MCF 10A (cell line): ENCODE measurements around the gene ISLR. TPM values are rescaled to one million over a fixed set of nuclear protein-coding genes. Genes with fewer than 3 reads are reported as not detected.

ENCODE experiments used
- BruUV-seq: library from RNA; stranded (reverse); fragments of 400-500 nt; replicated peaks from 2 replicates; lab custom pipeline; 2021; lab: Mats Ljungman, UMichigan
- CTCF ChIA-PET: fragments of 300-600 bp; sonication (Branson Sonifier 250); formaldehyde crosslinking; extraction: SDS; loops from one replicate; lab custom pipeline; 2021; ENCODE audit warnings: antibody characterized with exemption, inconsistent platforms; lab: Yijun Ruan, JAX
- POLR2A ChIA-PET: fragments of 300-600, 350-650 bp; sonication (Branson Sonifier 250); formaldehyde crosslinking; extraction: SDS; loops from one replicate; lab custom pipeline; 2020; ENCODE audit warnings: antibody characterized with exemption, inconsistent platforms; lab: Yijun Ruan, JAX
- DNase-seq: peaks from one replicate; pipeline ENCODE4 v3.0.0-alpha.2; 2018; ENCODE audit not compliant: unreplicated experiment
- H3K27ac Mint-ChIP-seq: one replicate; pipeline ENCODE4 v1.8.0; 2022; ENCODE audit warnings: mild to moderate bottlenecking, low read depth, mixed read lengths; ENCODE audit not compliant: unreplicated experiment
- H3K27me3 Mint-ChIP-seq: one replicate; pipeline ENCODE4 v1.8.0; 2022; ENCODE audit warnings: mixed read lengths; ENCODE audit not compliant: insufficient read depth, unreplicated experiment
- H3K36me3 Mint-ChIP-seq: one replicate; pipeline ENCODE4 v1.8.0; 2022; ENCODE audit warnings: mild to moderate bottlenecking, moderate library complexity, mixed read lengths; ENCODE audit not compliant: insufficient read depth, unreplicated experiment
- H3K4me1 Mint-ChIP-seq: one replicate; pipeline ENCODE4 v1.8.0; 2022; ENCODE audit warnings: mixed read lengths; ENCODE audit not compliant: insufficient read depth, unreplicated experiment
- H3K4me3 Mint-ChIP-seq: one replicate; pipeline ENCODE4 v1.8.0; 2022; ENCODE audit warnings: mild to moderate bottlenecking, moderate library complexity, mixed read lengths; ENCODE audit not compliant: unreplicated experiment
- H3K9me3 Mint-ChIP-seq: one replicate; pipeline ENCODE4 v1.8.0; 2022; ENCODE audit warnings: mixed read lengths; ENCODE audit not compliant: unreplicated experiment
- CTCF ChIP-seq: fragments of 200-600 bp; IDR thresholded peaks from one replicate; pipeline ENCODE4 v1.8.0; 2022; ENCODE audit warnings: antibody characterized with exemption, mild to moderate bottlenecking; ENCODE audit not compliant: unreplicated experiment
- intact Hi-C: fragments of 100-400 bp; cut with micrococcal nuclease; formaldehyde crosslinking; loops from 2 replicates; pipeline ENCODE4 v1.14.1; 2022
- total RNA-seq: library from RNA; stranded (reverse); gene quantifications from 2 replicates; pipeline ENCODE4 v1.2.3, GENCODE V29; 2022

Gene ISLR
- total RNA-seq, 1 experiment from 2014 or later, result not detected

DNA sequence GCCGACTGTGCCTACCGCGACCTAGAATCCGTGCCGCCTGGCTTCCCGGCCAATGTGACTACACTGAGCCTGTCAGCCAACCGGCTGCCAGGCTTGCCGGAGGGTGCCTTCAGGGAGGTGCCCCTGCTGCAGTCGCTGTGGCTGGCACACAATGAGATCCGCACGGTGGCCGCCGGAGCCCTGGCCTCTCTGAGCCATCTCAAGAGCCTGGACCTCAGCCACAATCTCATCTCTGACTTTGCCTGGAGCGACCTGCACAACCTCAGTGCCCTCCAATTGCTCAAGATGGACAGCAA, 1.4 kb downstream of the ISLR start:
- H3K36me3 Mint-ChIP-seq, result no peaks in the 10 kb centered on the region
- H3K4me1 Mint-ChIP-seq, result peaks cover 29% of the 10 kb centered on the region
- H3K27ac Mint-ChIP-seq, result no peak overlapping the region
- H3K4me3 Mint-ChIP-seq, result no peak overlapping the region
- no peak for TF ChIP-seq CTCF
- intact Hi-C loops, result no loop called here
- DNase-seq, result no peak
- BruUV-seq, result no TSS peak
- no peaks in the 10 kb centered on the region for H3K9me3 Mint-ChIP-seq
- ChIA-PET POLR2A (no interaction called here), CTCF (no interaction called here)
- no peaks in the 10 kb centered on the region for H3K27me3 Mint-ChIP-seq

- no peak for TF ChIP-seq CTCF
- no peak overlapping the region for H3K27ac Mint-ChIP-seq
- no TSS peak for BruUV-seq
- H3K9me3 Mint-ChIP-seq, result no peaks in the 10 kb centered on the region
- no peaks in the 10 kb centered on the region for H3K36me3 Mint-ChIP-seq
- peaks cover 35% of the 10 kb centered on the region for H3K4me1 Mint-ChIP-seq
- H3K27me3 Mint-ChIP-seq, result no peaks in the 10 kb centered on the region
- intact Hi-C loops, result no loop called here
- no peak for DNase-seq
- ChIA-PET CTCF (interaction anchor here (0.6 to 0.7 kb wide), 2 partner anchors 128 to 129 kb away, joined by 3 read pairs; no protein-coding TSS in a partner anchor), POLR2A (no interaction called here)
- H3K4me3 Mint-ChIP-seq, result no peak overlapping the region
Observed at GRCh38 chr15:74175271-74176191, 2.0 kb downstream of the ISLR start.

DNA sequence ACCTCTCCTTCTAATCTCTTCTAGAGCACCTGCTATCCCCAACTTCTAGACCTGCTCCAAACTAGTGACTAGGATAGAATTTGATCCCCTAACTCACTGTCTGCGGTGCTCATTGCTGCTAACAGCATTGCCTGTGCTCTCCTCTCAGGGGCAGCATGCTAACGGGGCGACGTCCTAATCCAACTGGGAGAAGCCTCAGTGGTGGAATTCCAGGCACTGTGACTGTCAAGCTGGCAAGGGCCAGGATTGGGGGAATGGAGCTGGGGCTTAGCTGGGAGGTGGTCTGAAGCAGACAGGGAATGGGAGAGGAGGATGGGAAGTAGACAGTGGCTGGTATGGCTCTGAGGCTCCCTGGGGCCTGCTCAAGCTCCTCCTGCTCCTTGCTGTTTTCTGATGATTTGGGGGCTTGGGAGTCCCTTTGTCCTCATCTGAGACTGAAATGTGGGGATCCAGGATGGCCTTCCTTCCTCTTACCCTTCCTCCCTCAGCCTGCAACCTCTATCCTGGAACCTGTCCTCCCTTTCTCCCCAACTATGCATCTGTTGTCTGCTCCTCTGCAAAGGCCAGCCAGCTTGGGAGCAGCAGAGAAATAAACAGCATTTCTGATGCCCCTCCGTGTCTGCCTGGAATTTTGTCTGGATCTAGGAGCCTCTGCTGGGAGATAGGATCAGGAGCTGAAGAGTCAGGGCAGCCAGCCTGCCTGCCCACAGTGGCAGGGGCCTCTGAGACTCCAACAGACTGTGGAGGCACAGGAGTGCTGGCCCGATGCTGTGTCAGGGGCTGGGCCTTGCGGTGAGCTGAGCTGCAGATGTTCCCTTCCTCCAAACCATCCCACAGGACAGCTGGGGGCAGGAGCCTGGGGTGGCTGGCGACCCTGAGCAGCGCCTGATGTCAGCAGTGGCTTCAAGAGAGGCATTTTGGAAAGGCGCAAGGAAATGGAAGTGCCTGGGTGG, 3.0 kb downstream of the ISLR start:
- Mint-ChIP-seq H3K9me3 (no peaks in the 10 kb centered on the region), H3K27me3 (no peaks in the 10 kb centered on the region), H3K27ac (no peak overlapping the region), H3K4me1 (peaks cover 38% of the 10 kb centered on the region), H3K4me3 (no peak overlapping the region), H3K36me3 (no peaks in the 10 kb centered on the region)
- POLR2A ChIA-PET, result no interaction called here
- BruUV-seq, result no TSS peak
- no peak for TF ChIP-seq CTCF
- CTCF ChIA-PET, result interaction anchor here (0.6 kb wide), 1 partner anchor 48 kb away, joined by 3 read pairs; no protein-coding TSS in a partner anchor
- intact Hi-C loops, result no loop called here
- DNase-seq, result no peak
